ENCODE results near the gene TNNI2.

The TNNI2 gene

GRCh38 chr11:1839924-1840779, 1.4 kb downstream of the TNNI2 start:
- no peak overlapping the region for H3K4me3 ChIP-seq (ENCODE audit: low read depth, low read length)
- peak; percentile 75 for DNase-seq (ENCODE audit: low read depth)
- no peak for TF ChIP-seq CTCF (IDR thresholded peaks at IDR 0.05; ENCODE audit: insufficient read depth, low read depth, low read length, missing control alignments)

DNA sequence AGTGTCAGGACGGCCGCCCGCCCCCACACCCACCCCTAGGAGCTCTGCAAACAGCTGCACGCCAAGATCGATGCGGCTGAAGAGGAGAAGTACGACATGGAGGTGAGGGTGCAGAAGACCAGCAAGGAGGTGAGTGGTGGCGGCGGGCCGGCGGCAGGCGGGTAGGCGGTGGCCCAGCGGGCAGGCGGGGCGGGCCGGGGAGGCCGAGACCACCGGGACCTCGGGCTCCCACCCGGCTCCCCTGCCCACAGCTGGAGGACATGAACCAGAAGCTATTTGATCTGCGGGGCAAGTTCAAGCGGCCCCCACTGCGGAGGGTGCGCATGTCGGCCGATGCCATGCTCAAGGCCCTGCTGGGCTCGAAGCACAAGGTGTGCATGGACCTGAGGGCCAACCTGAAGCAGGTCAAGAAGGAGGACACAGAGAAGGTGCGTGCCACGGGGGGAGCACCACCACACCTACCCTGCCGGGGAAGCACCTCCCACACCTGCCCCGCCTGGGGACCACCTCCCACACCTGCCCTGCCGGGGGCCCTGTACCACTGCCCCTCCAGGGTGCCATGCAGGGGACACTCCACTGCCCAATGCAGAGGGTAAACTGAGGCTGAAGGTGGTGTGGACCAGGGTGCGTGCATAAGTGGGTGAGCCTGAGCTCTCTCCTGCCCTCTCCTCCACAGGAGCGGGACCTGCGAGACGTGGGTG, 2.1 kb downstream of the TNNI2 start:
- TF ChIP-seq CTCF (IDR thresholded peaks at IDR 0.05; ENCODE audit: insufficient read depth, low read depth, low read length, missing control alignments) = no peak
- H3K4me3 ChIP-seq (ENCODE audit: low read depth, low read length) = no peak overlapping the region
- DNase-seq (ENCODE audit: low read depth) = no peak

DNA sequence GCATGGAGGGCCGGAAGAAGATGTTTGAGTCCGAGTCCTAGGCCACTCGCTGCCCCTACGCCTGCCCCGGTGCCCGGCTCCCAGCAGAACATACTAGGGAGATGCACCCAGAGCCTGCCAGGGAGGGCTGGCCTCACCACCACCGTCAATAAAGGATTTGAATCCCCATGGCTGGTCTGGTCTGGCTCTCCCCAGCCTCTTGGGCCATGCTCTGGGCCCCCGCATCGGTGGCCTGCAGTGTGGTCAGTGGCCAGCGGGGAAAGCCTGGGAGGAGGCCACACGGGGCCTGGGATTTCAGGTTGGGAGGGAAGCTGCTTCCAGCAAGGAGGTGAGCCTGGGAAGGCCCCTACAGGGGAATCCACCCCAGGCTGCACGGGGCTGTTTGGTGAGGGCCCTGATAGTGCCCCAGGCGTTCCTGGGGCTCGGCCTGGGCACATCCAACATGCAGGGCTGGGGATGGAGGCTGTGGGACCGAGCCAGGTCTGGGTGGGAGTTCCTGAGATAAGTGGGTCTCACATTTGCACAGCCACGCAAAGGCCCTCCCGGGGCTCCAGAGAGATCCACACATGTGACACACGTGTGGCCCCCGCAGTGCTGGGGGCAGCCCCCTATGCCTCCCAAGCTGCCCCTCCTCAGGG, 2.8 kb downstream of the TNNI2 start:
- TF ChIP-seq CTCF (IDR thresholded peaks at IDR 0.05; ENCODE audit: insufficient read depth, low read depth, low read length, missing control alignments) = no peak
- DNase-seq (ENCODE audit: low read depth) = no peak
- H3K4me3 ChIP-seq (ENCODE audit: low read depth, low read length) = no peak overlapping the region

DNA sequence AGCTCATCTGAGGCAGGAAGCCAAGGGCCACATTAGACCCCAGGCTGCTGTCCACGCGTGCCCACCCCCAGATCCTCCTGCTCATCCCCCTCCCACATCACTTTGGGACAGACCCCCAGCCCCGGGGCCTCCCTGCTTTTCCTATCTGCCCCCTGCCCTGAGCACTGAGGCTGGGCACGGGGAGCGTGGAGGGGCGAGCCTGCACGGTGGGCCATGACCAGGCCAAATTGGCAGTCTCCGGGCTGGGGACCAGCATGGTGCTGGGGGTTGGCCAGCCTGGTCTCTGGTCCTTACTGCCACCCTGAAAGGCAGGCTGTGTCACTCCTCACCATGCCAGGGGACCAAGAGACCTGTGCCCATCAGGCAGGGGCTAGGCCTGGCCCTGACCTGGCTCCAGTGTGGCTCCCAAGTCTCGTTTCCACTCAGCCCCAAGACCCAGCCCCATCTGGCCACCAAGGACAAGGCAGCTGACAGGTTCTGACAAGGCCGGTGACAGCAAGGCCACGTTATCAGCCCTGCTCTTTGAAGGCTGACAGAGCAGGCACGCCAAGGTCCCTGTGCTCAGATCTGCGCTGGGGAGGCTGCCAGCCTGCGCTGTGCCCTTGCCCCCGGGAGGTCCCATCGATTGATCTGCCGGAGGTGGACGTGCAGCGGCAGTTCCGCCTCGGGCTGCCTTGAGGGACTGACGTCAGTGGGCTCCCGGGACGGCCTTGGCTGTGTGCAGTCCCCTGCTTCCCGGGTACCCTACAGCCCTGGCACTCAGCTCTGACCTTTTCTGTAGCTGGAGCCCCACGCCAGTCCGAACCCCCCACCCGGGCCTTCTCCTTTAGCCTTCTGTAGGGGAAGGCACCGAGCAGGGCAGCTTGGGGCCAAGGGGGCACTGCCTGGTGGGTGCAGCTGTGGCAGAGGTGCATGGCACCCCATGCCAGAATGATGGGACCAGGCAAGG, 3.6 kb downstream of the TNNI2 start:
- TF ChIP-seq CTCF (IDR thresholded peaks at IDR 0.05; ENCODE audit: insufficient read depth, low read depth, low read length, missing control alignments) = no peak
- DNase-seq (ENCODE audit: low read depth) = no peak
- no peak overlapping the region for H3K4me3 ChIP-seq (ENCODE audit: low read depth, low read length)

DNA sequence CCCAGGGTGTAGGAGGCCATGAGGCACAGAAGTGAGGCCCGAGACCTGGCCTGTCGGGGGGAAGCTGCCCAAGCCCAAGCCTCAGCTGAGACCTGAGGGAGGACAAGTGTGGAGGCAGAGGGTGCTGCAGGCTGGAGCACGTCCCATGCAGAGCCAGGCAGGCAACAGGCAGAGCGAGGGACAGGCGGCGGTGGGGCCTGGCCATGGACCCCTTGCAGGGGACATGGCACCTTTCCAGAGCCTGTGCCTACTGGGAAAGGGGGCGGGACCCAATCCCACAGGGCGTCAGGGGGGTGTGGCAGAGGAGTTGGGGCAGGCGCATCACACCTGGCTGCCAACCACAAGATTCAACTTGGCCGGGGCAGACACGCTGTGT, 4.3 kb downstream of the TNNI2 start:
- TF ChIP-seq CTCF (IDR thresholded peaks at IDR 0.05; ENCODE audit: insufficient read depth, low read depth, low read length, missing control alignments) = no peak
- DNase-seq (ENCODE audit: low read depth) = no peak
- no peak overlapping the region for H3K4me3 ChIP-seq (ENCODE audit: low read depth, low read length)

DNA sequence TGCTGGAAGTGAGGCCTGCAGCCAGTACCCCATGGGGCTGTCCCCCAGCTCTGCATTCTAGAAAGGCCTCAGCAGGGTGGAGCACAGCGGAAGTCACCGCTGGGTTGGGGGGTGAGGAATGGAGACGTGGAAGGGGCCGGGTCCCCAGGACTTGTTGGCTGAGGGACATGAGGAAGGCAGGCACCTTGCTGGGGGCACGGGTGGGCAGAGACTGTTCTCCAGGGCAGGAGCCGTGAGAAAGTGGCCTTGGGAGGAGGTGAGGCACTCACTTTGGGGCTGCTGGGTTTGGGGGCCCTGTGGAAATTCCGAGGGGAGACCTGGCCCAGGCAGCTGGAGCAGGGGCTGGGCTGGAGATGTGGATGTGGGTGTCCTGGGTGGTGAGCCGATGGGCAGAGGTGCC, 5.0 kb downstream of the TNNI2 start:
- no peak overlapping the region for H3K4me3 ChIP-seq (ENCODE audit: low read depth, low read length)
- DNase-seq (ENCODE audit: low read depth) = no peak
- no peak for TF ChIP-seq CTCF (IDR thresholded peaks at IDR 0.05; ENCODE audit: insufficient read depth, low read depth, low read length, missing control alignments)
